Jurkat, Clone E6-1 (cell line): ENCODE results near the gene SOCS7.

Experiments used
- DNase-seq: peaks from one replicate; pipeline ENCODE4 v3.0.0-alpha.2; 2011; ENCODE audit warnings: low read depth, low spot score
- H3K4me3 ChIP-seq: 2 replicates; pipeline ENCODE4 v1.5.1; 2011; ENCODE audit warnings: mild to moderate bottlenecking, low read length, control low read depth, moderate library complexity

SOCS7 gene

DNA sequence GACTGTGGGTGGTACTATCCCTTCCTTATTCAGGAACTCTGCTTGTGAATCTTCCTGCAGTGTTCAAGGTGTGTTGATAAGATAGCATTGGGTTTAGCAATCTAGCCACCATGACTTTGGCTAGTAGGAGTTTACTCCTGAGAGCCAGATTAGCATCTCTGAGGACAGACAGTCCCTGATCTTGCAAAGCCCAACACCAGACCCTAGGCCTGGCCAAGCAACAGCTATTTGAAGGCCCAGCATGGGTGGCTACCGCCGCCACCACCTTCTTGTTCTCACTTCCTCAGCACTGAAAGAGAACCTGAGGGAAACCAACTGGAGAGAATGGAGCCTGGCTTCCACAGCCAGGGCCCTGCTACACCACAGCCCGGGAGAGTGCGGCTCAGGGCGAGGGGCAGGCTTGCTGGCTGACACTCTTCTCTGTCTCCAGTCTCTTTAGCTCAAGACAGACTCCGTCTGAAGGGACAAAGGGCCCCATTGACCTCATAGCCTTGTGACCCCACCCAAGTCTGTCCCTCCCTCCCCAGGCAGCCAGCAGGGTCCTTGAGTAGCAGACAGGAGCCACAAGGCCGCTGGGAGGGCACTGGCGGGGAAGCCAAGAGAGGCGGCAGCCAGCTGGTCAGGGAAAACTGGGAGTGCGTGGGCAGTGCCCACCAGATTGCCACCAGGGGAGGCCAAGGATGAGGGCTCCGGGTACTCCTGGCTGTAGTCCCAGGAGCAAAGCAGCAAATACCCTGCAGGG lies 65.7 kb downstream of the SOCS7 start:
- H3K4me3 ChIP-seq: no peak overlapping the region
- DNase-seq: no peak

DNA sequence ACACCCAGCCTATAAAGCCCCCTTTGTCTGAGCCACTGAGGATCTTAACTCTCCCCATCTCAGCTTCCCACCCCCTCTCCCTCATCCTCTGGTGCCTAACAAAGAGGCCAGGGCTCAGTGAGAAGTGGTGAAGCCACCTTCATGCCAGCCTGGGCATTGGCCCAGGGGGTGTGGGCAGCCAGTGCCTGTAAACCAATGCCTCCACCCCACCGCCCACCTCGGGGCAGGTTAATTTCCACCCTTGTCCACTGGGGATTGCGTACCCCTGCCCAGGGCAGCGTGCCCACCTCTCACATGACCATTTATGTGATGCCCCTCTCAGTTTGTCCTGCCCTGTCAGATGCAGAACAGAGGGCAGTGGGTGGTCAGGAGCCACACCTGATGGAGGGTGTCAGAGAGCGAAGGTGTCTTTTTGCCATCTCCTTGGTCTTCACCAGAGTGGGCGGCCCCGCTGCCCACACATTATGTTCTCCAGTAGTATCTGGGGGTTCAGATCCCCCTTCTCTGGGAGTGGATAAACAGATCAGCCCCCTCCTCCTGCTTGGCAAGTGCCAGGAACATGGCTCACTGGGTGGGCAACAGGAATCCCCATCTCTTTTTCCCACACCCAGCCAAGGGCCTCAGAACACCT lies 66.5 kb downstream of the SOCS7 start:
- H3K4me3 ChIP-seq: no peak overlapping the region

GRCh38 chr17:38418693-38419507 lies 67.3 kb downstream of the SOCS7 start:
- H3K4me3 ChIP-seq: no peak overlapping the region

More for the DNA sequence above, 66.5 kb downstream of the SOCS7 start:
- no peak for DNase-seq

GRCh38 chr17:38419508-38419981 lies 67.9 kb downstream of the SOCS7 start:
- H3K4me3 ChIP-seq: no peak overlapping the region
- no peak for DNase-seq

More at GRCh38 chr17:38418693-38419507, 67.3 kb downstream of the SOCS7 start:
- no peak for DNase-seq

DNA sequence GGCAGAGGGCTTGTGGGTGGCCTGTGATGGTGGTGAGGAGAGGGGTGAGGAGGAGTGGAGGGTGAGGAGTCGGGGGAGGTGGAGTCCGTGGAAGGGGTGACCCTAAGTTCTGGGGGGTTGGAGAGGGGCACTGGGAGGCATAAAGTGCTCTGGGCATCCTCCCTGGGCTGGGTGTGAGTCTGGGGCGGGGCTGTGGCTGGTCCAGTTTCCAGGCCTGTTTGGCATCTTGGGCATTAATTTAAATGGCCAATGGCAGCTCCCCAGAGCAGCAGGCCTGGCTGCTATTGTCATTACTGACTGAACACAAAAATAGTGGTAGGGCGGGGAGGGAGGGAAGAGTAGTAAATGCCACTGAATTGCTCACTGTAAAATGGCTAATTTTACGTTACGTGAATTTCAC lies 68.9 kb downstream of the SOCS7 start:
- H3K4me3 ChIP-seq: no peak overlapping the region
- no peak for DNase-seq

GRCh38 chr17:38421171-38421841 lies 69.7 kb downstream of the SOCS7 start:
- no peak overlapping the region for H3K4me3 ChIP-seq
- peak; percentile 32 for DNase-seq

GRCh38 chr17:38421871-38422827 lies 70.5 kb downstream of the SOCS7 start:
- no peak overlapping the region for H3K4me3 ChIP-seq
- DNase-seq: no peak

- DNase-seq: no peak
- H3K4me3 ChIP-seq: no peak overlapping the region
These were observed 72.8 kb downstream of the SOCS7 start for GRCh38 chr17:38424297-38424972.

- H3K4me3 ChIP-seq: no peak overlapping the region
- no peak for DNase-seq
These were observed 73.4 kb downstream of the SOCS7 start for GRCh38 chr17:38425031-38425430.

DNA sequence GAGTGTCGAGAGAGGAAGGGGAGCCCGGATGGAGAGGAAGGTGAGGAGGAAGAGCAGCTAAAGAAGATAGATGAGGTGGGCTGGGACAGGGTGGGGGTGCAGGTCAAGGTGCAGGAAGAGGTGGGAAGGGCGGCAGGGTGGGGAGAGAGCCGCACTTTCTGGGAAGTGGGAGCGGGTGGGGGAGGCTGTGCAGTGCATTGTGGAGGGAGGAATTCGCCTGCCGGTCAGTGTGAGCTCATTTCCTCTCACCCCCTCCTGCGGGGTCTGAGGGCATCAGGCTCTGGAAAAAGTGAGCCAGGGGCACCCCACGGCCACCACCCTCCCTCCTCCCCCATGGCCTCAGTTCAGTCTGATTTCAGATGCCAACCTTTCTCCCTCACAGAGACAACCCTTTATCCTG lies 74.1 kb downstream of the SOCS7 start:
- H3K4me3 ChIP-seq: no peak overlapping the region
- DNase-seq: no peak

GRCh38 chr17:38426441-38426840 lies 74.8 kb downstream of the SOCS7 start:
- H3K4me3 ChIP-seq: no peak overlapping the region
- no peak for DNase-seq

DNA sequence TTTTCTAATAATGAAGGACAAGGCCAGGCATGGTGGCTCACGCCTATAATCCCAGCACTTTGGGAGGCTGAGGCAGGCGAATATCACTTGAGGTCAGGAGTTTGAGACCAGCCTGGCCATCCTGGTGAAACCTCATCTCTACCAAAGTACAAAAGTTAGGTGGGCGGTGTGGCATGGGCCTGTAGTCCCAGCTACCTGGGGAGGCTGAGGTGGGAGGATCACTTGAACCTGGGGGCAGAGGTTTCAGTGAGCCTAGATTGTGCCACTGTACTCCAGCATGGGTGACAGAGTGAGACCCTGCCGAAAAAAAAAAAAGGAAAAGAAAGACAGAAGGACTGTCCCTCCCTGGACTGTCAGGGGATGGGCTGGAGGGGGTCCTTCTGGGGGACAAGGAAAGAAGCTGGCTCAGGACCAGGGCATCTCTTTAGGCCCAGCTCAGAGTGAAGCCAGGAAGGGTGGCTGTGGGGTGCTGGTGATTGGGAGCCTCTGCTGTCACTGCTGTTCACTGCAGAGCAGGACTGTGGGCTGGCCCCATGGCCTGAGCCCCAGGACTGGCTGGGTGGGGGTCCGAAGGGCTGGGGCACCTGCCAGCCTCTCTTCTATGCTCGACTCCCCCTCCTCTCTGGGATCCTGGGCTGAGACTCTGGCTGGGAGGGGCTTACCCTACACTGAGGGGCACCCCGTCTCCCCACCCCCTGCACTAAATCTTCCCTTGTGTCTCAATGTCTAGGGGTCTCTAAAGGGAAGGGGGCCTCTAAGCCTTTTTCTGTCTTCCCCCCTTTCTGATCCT lies 75.7 kb downstream of the SOCS7 start:
- H3K4me3 ChIP-seq: peak overlapping the region; percentile 72

DNA sequence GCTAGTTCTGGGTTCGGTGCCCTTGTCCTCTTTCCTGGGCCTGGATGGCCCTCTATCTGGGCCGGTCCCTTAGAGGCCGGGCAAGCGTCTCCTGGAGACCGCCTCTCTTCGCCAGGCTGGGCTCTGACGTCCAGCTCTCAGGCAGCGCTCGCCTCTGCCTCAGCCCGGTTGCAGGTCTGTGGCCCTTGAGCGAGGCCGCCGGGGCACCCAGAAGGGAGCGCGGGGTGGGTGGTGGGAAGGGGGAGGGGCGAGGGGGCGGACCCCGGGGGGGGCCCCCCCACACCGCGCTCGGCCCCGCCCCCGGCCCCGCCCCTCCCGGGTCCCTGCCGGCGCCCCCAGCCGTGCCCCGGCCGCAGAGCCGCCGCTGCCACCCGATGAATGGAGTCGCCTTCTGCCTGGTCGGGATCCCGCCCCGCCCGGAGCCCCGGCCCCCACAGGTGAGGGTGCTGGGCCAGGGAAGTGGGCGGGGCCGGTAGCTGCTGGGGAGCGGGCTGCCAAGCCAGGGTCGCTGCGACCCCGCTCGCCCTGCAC lies 76.5 kb downstream of the SOCS7 start, which contains the start of gene ARHGAP23:
TSS of gene ARHGAP23 (plus strand) at position 353 of the 531 bp plus-strand sequence. CDS start at position 375, 22 bp downstream.
- DNase-seq: peak; percentile 20
- peak within 1 kb of the TSS; percentile 72 for H3K4me3 ChIP-seq

More for the DNA sequence above, 75.7 kb downstream of the SOCS7 start:
- no peak for DNase-seq

DNA sequence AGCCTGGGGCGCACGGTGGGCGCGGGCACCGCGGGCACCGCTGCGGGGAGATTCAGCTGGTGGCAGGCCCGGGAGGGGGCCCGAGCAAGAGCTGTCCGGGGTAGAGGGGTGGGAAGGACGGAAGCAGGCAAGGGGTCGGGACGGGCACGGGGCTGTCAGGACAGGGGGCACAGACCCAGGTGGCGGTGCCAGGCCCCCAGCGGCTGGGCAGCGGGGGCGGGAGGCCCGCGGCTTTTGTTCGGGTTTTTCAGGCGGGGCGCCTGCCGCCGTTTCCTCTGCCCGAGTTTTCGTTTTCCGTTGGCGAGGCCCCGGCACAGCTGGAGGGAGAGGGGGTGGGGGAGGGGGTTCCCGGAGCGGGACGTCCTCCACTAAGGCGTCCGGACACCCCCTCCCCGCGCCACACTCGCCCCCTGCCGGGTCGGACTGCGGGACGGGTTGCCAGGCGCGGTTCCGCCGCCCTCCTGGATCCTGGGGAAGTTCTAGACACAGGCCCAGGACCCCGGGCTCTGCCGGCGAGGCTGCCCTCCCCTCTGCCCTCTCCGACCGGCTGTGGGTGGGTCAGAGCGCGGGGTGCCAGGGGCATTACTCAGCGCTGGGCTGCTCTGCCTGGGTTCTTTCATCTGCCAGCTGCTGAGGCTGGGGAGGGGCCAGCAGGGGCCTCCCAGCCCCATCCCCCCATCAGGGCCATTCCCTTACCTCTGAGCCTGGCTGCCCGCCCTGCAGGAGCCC lies 77.2 kb downstream of the SOCS7 start:
- DNase-seq: peak; percentile 22
- peak overlapping the region; percentile 72 for H3K4me3 ChIP-seq

- DNase-seq: no peak
- peak overlapping the region; percentile 72 for H3K4me3 ChIP-seq
These were observed 77.9 kb downstream of the SOCS7 start for GRCh38 chr17:38429476-38430100.
